Colonic mucosa (tissue), 4 donors: ENCODE measurements around the gene ROGDI. TPM values are rescaled to one million over a fixed set of nuclear protein-coding genes. Genes with fewer than 3 reads are reported as not detected.

Experiments used
- DNase-seq: peaks from one replicate; pipeline ENCODE4 v3.0.0-alpha.2; 2020
- H3K27ac ChIP-seq: fragments of 200-600 bp; one replicate; pipeline ENCODE4 v1.8.0; 2021
- H3K27me3 ChIP-seq: fragments of 200-600 bp; one replicate; pipeline ENCODE4 v1.8.0; 2021
- H3K36me3 ChIP-seq: fragments of 200-600 bp; one replicate; pipeline ENCODE4 v1.8.0; 2021
- H3K4me1 ChIP-seq: fragments of 200-600 bp; one replicate; pipeline ENCODE4 v1.8.0; 2021; ENCODE audit warnings: mild to moderate bottlenecking
- H3K4me3 ChIP-seq: fragments of 200-600 bp; one replicate; pipeline ENCODE4 v1.8.0; 2021
- H3K9ac ChIP-seq, 2 donors: one replicate each; pipeline ENCODE4 v1.7.0; 2013; ENCODE audit warnings: control low read depth in 2 of 2, low read depth in 2 of 2, low read length in 2 of 2
- H3K9me3 ChIP-seq: fragments of 200-600 bp; one replicate; pipeline ENCODE4 v1.8.0; 2021
- CTCF ChIP-seq: fragments of 200-600 bp; IDR thresholded peaks from one replicate; pipeline ENCODE4 v1.8.0; 2022; ENCODE audit warnings: antibody characterized with exemption, mild to moderate bottlenecking
- intact Hi-C: fragments of 100-400 bp; cut with DNase I; formaldehyde crosslinking; loops from one replicate; pipeline ENCODE4 v1.14.1; 2022
- total RNA-seq, 2 donors: library from RNA; stranded (reverse); fragmentation: NEBNext Ultra II Directional in 1 of 2; extraction: Animal tissue kit (Norgen Biotek cat#: 25700) in 1 of 2; gene quantifications; one replicate each; pipeline ENCODE4 v1.2.1, GENCODE V29; 2021
- donor health status: healthy.
- donor health status: DM: no; HTN: no; CAD: no.
- donor health status: DM: no; HTN: no; CAD: no.

ROGDI gene
- total RNA-seq, 2 donors from 2014 or later: 18.1 to 23.9 TPM

- Histone ChIP-seq H3K4me1 (peaks cover 3% of the 10 kb centered on the region), H3K36me3 (no peaks in the 10 kb centered on the region), H3K4me3 (peak overlapping the region; percentile 55), H3K9me3 (no peaks in the 10 kb centered on the region), H3K27ac (peak overlapping the region; percentile 63), H3K27me3 (no peaks in the 10 kb centered on the region), H3K9ac (peak overlapping the region; percentile 72 to 83)
- no peak for TF ChIP-seq CTCF
- peak; percentile 50 for DNase-seq
- intact Hi-C loops: no loop called here
Measured at GRCh38 chr16:4795828-4796572, 6.4 kb downstream of the ROGDI start.

- no peaks in the 10 kb centered on the region for H3K4me1 ChIP-seq
- no peaks in the 10 kb centered on the region for H3K9me3 ChIP-seq
- peak within 1 kb of the TSS; percentile 63 for H3K27ac ChIP-seq
- H3K4me3 ChIP-seq: peak within 1 kb of the TSS; percentile 55
- peak; percentile 87 for DNase-seq
- no peaks in the 10 kb centered on the region for H3K27me3 ChIP-seq
- H3K9ac ChIP-seq: peak within 1 kb of the TSS; percentile 72 to 83
- no peak for TF ChIP-seq CTCF
- intact Hi-C loops: no loop called here
- no peaks in the 10 kb centered on the region for H3K36me3 ChIP-seq
Measured at GRCh38 chr16:4795181-4795827, 7.1 kb downstream of the ROGDI start, which contains the start of gene SMIM22. Gene SMIM22, plus strand, starts transcription at chr16:4795369. Its CDS starts 366 bp downstream, at chr16:4795735.

GRCh38 chr16:4792951-4793513, 9.4 kb downstream of the ROGDI start:
- no peak overlapping the region for H3K27ac ChIP-seq
- no peak overlapping the region for H3K9ac ChIP-seq
- H3K27me3 ChIP-seq: no peaks in the 10 kb centered on the region
- no peak overlapping the region for H3K4me3 ChIP-seq
- H3K4me1 ChIP-seq: no peaks in the 10 kb centered on the region
- intact Hi-C loops: no loop called here
- H3K36me3 ChIP-seq: no peaks in the 10 kb centered on the region
- no peak for DNase-seq
- no peaks in the 10 kb centered on the region for H3K9me3 ChIP-seq
- no peak for TF ChIP-seq CTCF

- TF ChIP-seq CTCF: no peak
- no peaks in the 10 kb centered on the region for H3K9me3 ChIP-seq
- no peak for DNase-seq
- no peaks in the 10 kb centered on the region for H3K36me3 ChIP-seq
- H3K27ac ChIP-seq: no peak overlapping the region
- H3K9ac ChIP-seq: no peak overlapping the region
- H3K27me3 ChIP-seq: no peaks in the 10 kb centered on the region
- intact Hi-C loops: no loop called here
- no peaks in the 10 kb centered on the region for H3K4me1 ChIP-seq
- H3K4me3 ChIP-seq: no peak overlapping the region
Measured at GRCh38 chr16:4790871-4791270, 11.6 kb downstream of the ROGDI start.

GRCh38 chr16:4790261-4790660, 12.2 kb downstream of the ROGDI start:
- H3K27ac ChIP-seq: no peak overlapping the region
- no peak for DNase-seq
- no peaks in the 10 kb centered on the region for H3K4me1 ChIP-seq
- no peaks in the 10 kb centered on the region for H3K9me3 ChIP-seq
- H3K9ac ChIP-seq: peak overlapping the region in 1 of 2 donors; percentile 19
- no peak overlapping the region for H3K4me3 ChIP-seq
- H3K27me3 ChIP-seq: no peaks in the 10 kb centered on the region
- no peak for TF ChIP-seq CTCF
- intact Hi-C loops: no loop called here
- H3K36me3 ChIP-seq: no peaks in the 10 kb centered on the region
